ENCODE measurements around the gene GJC1.

- TF ChIP-seq, protein P1, sequence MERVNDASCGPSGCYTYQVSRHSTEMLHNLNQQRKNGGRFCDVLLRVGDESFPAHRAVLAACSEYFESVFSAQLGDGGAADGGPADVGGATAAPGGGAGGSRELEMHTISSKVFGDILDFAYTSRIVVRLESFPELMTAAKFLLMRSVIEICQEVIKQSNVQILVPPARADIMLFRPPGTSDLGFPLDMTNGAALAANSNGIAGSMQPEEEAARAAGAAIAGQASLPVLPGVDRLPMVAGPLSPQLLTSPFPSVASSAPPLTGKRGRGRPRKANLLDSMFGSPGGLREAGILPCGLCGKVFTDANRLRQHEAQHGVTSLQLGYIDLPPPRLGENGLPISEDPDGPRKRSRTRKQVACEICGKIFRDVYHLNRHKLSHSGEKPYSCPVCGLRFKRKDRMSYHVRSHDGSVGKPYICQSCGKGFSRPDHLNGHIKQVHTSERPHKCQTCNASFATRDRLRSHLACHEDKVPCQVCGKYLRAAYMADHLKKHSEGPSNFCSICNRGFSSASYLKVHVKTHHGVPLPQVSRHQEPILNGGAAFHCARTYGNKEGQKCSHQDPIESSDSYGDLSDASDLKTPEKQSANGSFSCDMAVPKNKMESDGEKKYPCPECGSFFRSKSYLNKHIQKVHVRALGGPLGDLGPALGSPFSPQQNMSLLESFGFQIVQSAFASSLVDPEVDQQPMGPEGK (CRISPR knock-in tag; IDR thresholded peaks at IDR 0.05; ENCODE audit: borderline replicate concordance) = no peak
- TF ChIP-seq ZFP30 (CRISPR knock-in tag; IDR thresholded peaks at IDR 0.05) (no peak), PPARA (CRISPR knock-in tag; IDR thresholded peaks at IDR 0.05; ENCODE audit: borderline replicate concordance) (no peak), RARB (CRISPR knock-in tag; IDR thresholded peaks at IDR 0.05) (no peak), SNAI2 (CRISPR knock-in tag; IDR thresholded peaks at IDR 0.05) (no peak), CSDC2 (CRISPR knock-in tag; IDR thresholded peaks at IDR 0.05) (no peak), BACH2 (CRISPR knock-in tag; IDR thresholded peaks at IDR 0.05; ENCODE audit: borderline replicate concordance) (no peak), ZC3H10 (CRISPR knock-in tag; IDR thresholded peaks at IDR 0.05) (no peak), ZNF565 (CRISPR knock-in tag; conservative IDR thresholded peaks at IDR 0.05; ENCODE audit: low read depth) (no peak), TCF4 (CRISPR knock-in tag; IDR thresholded peaks at IDR 0.05; ENCODE audit: borderline replicate concordance) (no peak)
- TF ChIP-seq, protein P2, sequence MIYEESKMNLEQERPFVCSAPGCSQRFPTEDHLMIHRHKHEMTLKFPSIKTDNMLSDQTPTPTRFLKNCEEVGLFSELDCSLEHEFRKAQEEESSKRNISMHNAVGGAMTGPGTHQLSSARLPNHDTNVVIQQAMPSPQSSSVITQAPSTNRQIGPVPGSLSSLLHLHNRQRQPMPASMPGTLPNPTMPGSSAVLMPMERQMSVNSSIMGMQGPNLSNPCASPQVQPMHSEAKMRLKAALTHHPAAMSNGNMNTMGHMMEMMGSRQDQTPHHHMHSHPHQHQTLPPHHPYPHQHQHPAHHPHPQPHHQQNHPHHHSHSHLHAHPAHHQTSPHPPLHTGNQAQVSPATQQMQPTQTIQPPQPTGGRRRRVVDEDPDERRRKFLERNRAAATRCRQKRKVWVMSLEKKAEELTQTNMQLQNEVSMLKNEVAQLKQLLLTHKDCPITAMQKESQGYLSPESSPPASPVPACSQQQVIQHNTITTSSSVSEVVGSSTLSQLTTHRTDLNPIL (CRISPR knock-in tag; IDR thresholded peaks at IDR 0.05; ENCODE audit: low read depth) = no peak
- TF ChIP-seq, protein P3, sequence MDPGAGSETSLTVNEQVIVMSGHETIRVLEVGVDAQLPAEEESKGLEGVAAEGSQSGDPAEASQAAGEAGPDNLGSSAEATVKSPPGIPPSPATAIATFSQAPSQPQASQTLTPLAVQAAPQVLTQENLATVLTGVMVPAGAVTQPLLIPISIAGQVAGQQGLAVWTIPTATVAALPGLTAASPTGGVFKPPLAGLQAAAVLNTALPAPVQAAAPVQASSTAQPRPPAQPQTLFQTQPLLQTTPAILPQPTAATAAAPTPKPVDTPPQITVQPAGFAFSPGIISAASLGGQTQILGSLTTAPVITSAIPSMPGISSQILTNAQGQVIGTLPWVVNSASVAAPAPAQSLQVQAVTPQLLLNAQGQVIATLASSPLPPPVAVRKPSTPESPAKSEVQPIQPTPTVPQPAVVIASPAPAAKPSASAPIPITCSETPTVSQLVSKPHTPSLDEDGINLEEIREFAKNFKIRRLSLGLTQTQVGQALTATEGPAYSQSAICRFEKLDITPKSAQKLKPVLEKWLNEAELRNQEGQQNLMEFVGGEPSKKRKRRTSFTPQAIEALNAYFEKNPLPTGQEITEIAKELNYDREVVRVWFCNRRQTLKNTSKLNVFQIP (CRISPR knock-in tag; IDR thresholded peaks at IDR 0.05; ENCODE audit: borderline replicate concordance, low read depth) = no peak
- TF ChIP-seq, protein P4, sequence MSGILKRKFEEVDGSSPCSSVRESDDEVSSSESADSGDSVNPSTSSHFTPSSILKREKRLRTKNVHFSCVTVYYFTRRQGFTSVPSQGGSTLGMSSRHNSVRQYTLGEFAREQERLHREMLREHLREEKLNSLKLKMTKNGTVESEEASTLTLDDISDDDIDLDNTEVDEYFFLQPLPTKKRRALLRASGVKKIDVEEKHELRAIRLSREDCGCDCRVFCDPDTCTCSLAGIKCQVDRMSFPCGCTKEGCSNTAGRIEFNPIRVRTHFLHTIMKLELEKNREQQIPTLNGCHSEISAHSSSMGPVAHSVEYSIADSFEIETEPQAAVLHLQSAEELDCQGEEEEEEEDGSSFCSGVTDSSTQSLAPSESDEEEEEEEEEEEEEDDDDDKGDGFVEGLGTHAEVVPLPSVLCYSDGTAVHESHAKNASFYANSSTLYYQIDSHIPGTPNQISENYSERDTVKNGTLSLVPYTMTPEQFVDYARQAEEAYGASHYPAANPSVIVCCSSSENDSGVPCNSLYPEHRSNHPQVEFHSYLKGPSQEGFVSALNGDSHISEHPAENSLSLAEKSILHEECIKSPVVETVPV (CRISPR knock-in tag; IDR thresholded peaks at IDR 0.05) = no peak
Observed at GRCh38 chr17:44854192-44854591, 24.1 kb upstream of the GJC1 start.

Data from SK-N-SH treated with all-trans-retinoic acid at 6 μM for 48 hours (cell line).